Left ventricle myocardium inferior (tissue), 1 donor: ENCODE results near the gene TGM1. TPM values are rescaled to one million over a fixed set of nuclear protein-coding genes. Genes with fewer than 3 reads are reported as not detected.

Experiments used
- DNase-seq: peaks from one replicate; pipeline ENCODE4 v3.0.0-alpha.2; 2020
- H3K27ac ChIP-seq: fragments of 200-600 bp; replicated peaks from 2 replicates; pipeline ENCODE4 v1.8.0; 2021
- H3K27me3 ChIP-seq: fragments of 200-600 bp; 2 replicates; pipeline ENCODE4 v1.8.0; 2021; ENCODE audit warnings: low read depth
- H3K36me3 ChIP-seq: fragments of 200-600 bp; 2 replicates; pipeline ENCODE4 v1.8.0; 2021
- H3K4me1 ChIP-seq: fragments of 200-600 bp; 2 replicates; pipeline ENCODE4 v1.8.0; 2021
- H3K4me3 ChIP-seq: fragments of 200-600 bp; 2 replicates; pipeline ENCODE4 v1.8.0; 2021; ENCODE audit warnings: mild to moderate bottlenecking, moderate library complexity
- H3K9me3 ChIP-seq: fragments of 200-600 bp; replicated peaks from 2 replicates; pipeline ENCODE4 v1.8.0; 2021
- CTCF ChIP-seq: fragments of 200-600 bp; IDR thresholded peaks from 2 replicates; pipeline ENCODE4 v1.8.0; 2021; ENCODE audit warnings: antibody characterized with exemption, mild to moderate bottlenecking, borderline replicate concordance
- intact Hi-C: fragments of 100-400 bp; cut with micrococcal nuclease; formaldehyde crosslinking; loops from one replicate; pipeline ENCODE4 v1.11.0; 2022
- total RNA-seq: library from RNA; stranded (reverse); fragmentation: NEBNext Ultra II Directional; extraction: Animal tissue kit (Norgen Biotek cat#: 25700); gene quantifications from one replicate; pipeline ENCODE4 v1.2.1, GENCODE V29; 2021
- donor health status: DM: no; HTN: yes; CAD: no; lungs with severe emphysema.

Gene TGM1
- total RNA-seq, 1 donor from 2014 or later, result 0.96 TPM

- intact Hi-C loops, result no loop called here
- H3K36me3 ChIP-seq, result peaks cover 48% of the 10 kb centered on the region
- no peak overlapping the region for H3K4me3 ChIP-seq
- peaks cover 22% of the 10 kb centered on the region for H3K4me1 ChIP-seq
- H3K27ac ChIP-seq, result no peak overlapping the region
- H3K9me3 ChIP-seq, result no peaks in the 10 kb centered on the region
- H3K27me3 ChIP-seq, result no peaks in the 10 kb centered on the region
- no peak for DNase-seq
- no peak for TF ChIP-seq CTCF
Observed at GRCh38 chr14:24268225-24268624, 5.2 kb upstream of the TGM1 start.

- H3K27ac ChIP-seq, result no peak overlapping the region
- intact Hi-C loops, result no loop called here
- H3K4me3 ChIP-seq, result no peak overlapping the region
- TF ChIP-seq CTCF, result no peak
- no peaks in the 10 kb centered on the region for H3K9me3 ChIP-seq
- H3K36me3 ChIP-seq, result peaks cover 48% of the 10 kb centered on the region
- peaks cover 18% of the 10 kb centered on the region for H3K4me1 ChIP-seq
- DNase-seq, result no peak
- H3K27me3 ChIP-seq, result no peaks in the 10 kb centered on the region
Observed at GRCh38 chr14:24267516-24267915, 4.5 kb upstream of the TGM1 start.

GRCh38 chr14:24266344-24267244 lies 3.6 kb upstream of the TGM1 start:
- no peaks in the 10 kb centered on the region for H3K27me3 ChIP-seq
- no peak for TF ChIP-seq CTCF
- no peaks in the 10 kb centered on the region for H3K9me3 ChIP-seq
- H3K4me3 ChIP-seq, result no peak overlapping the region
- no peak for DNase-seq
- intact Hi-C loops, result no loop called here
- H3K27ac ChIP-seq, result no peak overlapping the region
- H3K36me3 ChIP-seq, result peaks cover 48% of the 10 kb centered on the region
- H3K4me1 ChIP-seq, result peaks cover 9% of the 10 kb centered on the region

- intact Hi-C loops, result no loop called here
- Histone ChIP-seq H3K27ac (no peak overlapping the region), H3K27me3 (no peaks in the 10 kb centered on the region), H3K4me3 (no peak overlapping the region), H3K4me1 (no peaks in the 10 kb centered on the region), H3K36me3 (peaks cover 40% of the 10 kb centered on the region), H3K9me3 (no peaks in the 10 kb centered on the region)
- no peak for TF ChIP-seq CTCF
- DNase-seq, result no peak
Observed at GRCh38 chr14:24264298-24264697, 1.3 kb upstream of the TGM1 start.

GRCh38 chr14:24263848-24264247 lies 871 bp upstream of the TGM1 start:
- Histone ChIP-seq H3K27ac (no peak overlapping the region), H3K4me3 (no peak overlapping the region)
- intact Hi-C loops, result no loop called here

More at GRCh38 chr14:24263848-24264247, 871 bp upstream of the TGM1 start:
- no peak for DNase-seq
- Histone ChIP-seq H3K9me3 (no peaks in the 10 kb centered on the region), H3K4me1 (no peaks in the 10 kb centered on the region), H3K36me3 (peaks cover 35% of the 10 kb centered on the region), H3K27me3 (no peaks in the 10 kb centered on the region)
- TF ChIP-seq CTCF, result no peak
